RPMI7951 (cell line): Measurements from ENCODE around the gene POTEE. TPM values are rescaled to one million over a fixed set of nuclear protein-coding genes. Genes with fewer than 3 reads are reported as not detected.
"Not testable (repeated sequence)": the region's sequence is repeated elsewhere in the genome, so short reads cannot be mapped to it uniquely, and the experiment has no call there.

Source experiments
- DNase-seq: peaks from one replicate; pipeline ENCODE4 v3.0.0-alpha.2; 2012; ENCODE audit warnings: low read depth
- total RNA-seq: library from RNA; depleted of rRNA; stranded (reverse); fragments of >200 nt; shearing (Covaris generic); gene quantifications from 2 replicates; pipeline ENCODE4 v1.2.3, GENCODE V29; 2014; rRNA removed

The POTEE gene
- not detected in 2 replicates for total RNA-seq

- DNase-seq: not testable (repeated sequence)
Observed at GRCh38 chr2:131209030-131209772, at the start of gene POTEE. Gene POTEE, plus strand, starts transcription at chr2:131209536. Its CDS starts 8,867 bp downstream, at chr2:131218403.

GRCh38 chr2:131165562-131165961 is 43.8 kb upstream of the POTEE start:
- DNase-seq: not testable (repeated sequence)

- DNase-seq: no peak
Observed at GRCh38 chr2:131168538-131168937, 40.8 kb upstream of the POTEE start.

GRCh38 chr2:131178050-131178449 is 31.3 kb upstream of the POTEE start:
- not testable (repeated sequence) for DNase-seq

GRCh38 chr2:131178721-131179418 is 30.5 kb upstream of the POTEE start:
- DNase-seq: not testable (repeated sequence)

GRCh38 chr2:131181451-131181850 is 27.9 kb upstream of the POTEE start:
- not testable (repeated sequence) for DNase-seq

- DNase-seq: not testable (repeated sequence)
Observed at GRCh38 chr2:131193421-131193820, 15.9 kb upstream of the POTEE start.

GRCh38 chr2:131196186-131196585 is 13.2 kb upstream of the POTEE start:
- DNase-seq: not testable (repeated sequence)

- DNase-seq: no peak
Observed at GRCh38 chr2:131201098-131201497, 8.2 kb upstream of the POTEE start.

GRCh38 chr2:131207839-131208238 is 1.5 kb upstream of the POTEE start:
- DNase-seq: not testable (repeated sequence)

GRCh38 chr2:131209773-131210104 is 403 bp downstream of the POTEE start:
- not testable (repeated sequence) for DNase-seq

GRCh38 chr2:131210434-131211211 is 1.3 kb downstream of the POTEE start:
- not testable (repeated sequence) for DNase-seq

GRCh38 chr2:131217238-131217986 is 8.1 kb downstream of the POTEE start:
- DNase-seq: not testable (repeated sequence)

- DNase-seq: not testable (repeated sequence)
Observed at GRCh38 chr2:131235543-131236449, 26.5 kb downstream of the POTEE start.

Other genes with a start within 250 kb of the POTEE start
- 63.1 and 68.1 TPM in 2 replicates for gene FAM168B, start 116.1 kb upstream of the POTEE start, total RNA-seq
- gene PLEKHB2, start 104.2 kb upstream of the POTEE start, total RNA-seq: 93.9 and 100 TPM in 2 replicates
- gene RAB6D, start 154.6 kb downstream of the POTEE start, total RNA-seq: not detected in 2 replicates